HCT116 (cell line): ENCODE measurements around the gene MAP3K12.

Source experiments
- ATF3 ChIP-seq: IDR thresholded peaks from 2 replicates; pipeline ENCODE4 v1.6.1; 2012
- CEBPB ChIP-seq: IDR thresholded peaks from 2 replicates; pipeline ENCODE4 v1.6.1; 2012; ENCODE audit warnings: low read depth
- CTCF ChIP-seq, 3 experiments: fragments of 200-600 bp in 1 of 3; sonication (generic) in 1 of 3; IDR thresholded peaks in 2 of 3; conservative IDR thresholded peaks in 1 of 3; 2 replicates each; pipeline ENCODE4 v1.5.1; 2012 to 2017; ENCODE audit warnings: low read depth in 2 of 3, low read length in 2 of 3, antibody characterized with exemption in 1 of 3, borderline replicate concordance in 1 of 3, control low read depth in 1 of 3, mild to moderate bottlenecking in 1 of 3, mixed read lengths in 1 of 3, mixed run types in 1 of 3, moderate library complexity in 1 of 3; ENCODE audit not compliant: insufficient read depth in 1 of 3
- EZH2 ChIP-seq: fragments of 200-600 bp; sonication (generic); IDR thresholded peaks from 2 replicates; pipeline ENCODE4 v1.6.1; 2017; ENCODE audit warnings: antibody characterized with exemption, mixed run types
- EZH2phosphoT487 ChIP-seq: fragments of 200-600 bp; IDR thresholded peaks from 2 replicates; pipeline ENCODE4 v1.6.1; 2018; ENCODE audit warnings: antibody characterized with exemption, borderline replicate concordance
- JUND ChIP-seq: IDR thresholded peaks from 2 replicates; pipeline ENCODE4 v1.6.1; 2012
- POLR2A ChIP-seq: IDR thresholded peaks from 2 replicates; pipeline ENCODE4 v1.7.0; 2011; ENCODE audit warnings: borderline replicate concordance; ENCODE audit not compliant: insufficient read depth, insufficient read length; ENCODE audit errors: extremely low read depth
- POLR2AphosphoS5 ChIP-seq: IDR thresholded peaks from 2 replicates; pipeline ENCODE4 v1.6.1; 2011; ENCODE audit warnings: mild to moderate bottlenecking, low read depth, low read length, moderate library complexity
- SIN3A ChIP-seq: IDR thresholded peaks from 2 replicates; pipeline ENCODE4 v1.6.1; 2012; ENCODE audit warnings: low read depth
- SP1 ChIP-seq: IDR thresholded peaks from 2 replicates; pipeline ENCODE4 v1.6.1; 2012; ENCODE audit warnings: low read depth
- TCF7L2 ChIP-seq: IDR thresholded peaks from 2 replicates; pipeline ENCODE4 v1.7.0; 2011; ENCODE audit warnings: borderline replicate concordance, inconsistent platforms; ENCODE audit not compliant: insufficient read depth, insufficient read length; ENCODE audit errors: extremely low read depth
- YY1 ChIP-seq: IDR thresholded peaks from 2 replicates; pipeline ENCODE4 v1.6.1; 2011; ENCODE audit warnings: low read length, low read depth, moderate library complexity, mild to moderate bottlenecking; ENCODE audit not compliant: insufficient replicate concordance; ENCODE audit errors: extremely low read depth
- ZNF274 ChIP-seq: fragments of 200-500 bp; sonication (Bioruptor generic); IDR thresholded peaks from 2 replicates; pipeline ENCODE4 v1.6.1; 2014; ENCODE audit warnings: mild to moderate bottlenecking, low read depth, low read length, inconsistent platforms
- TF ChIP-seq, protein P1 (sequence below): IDR thresholded peaks from 2 replicates; pipeline ENCODE4 v1.6.1; 2012

- TF ChIP-seq CTCF (IDR thresholded peaks at IDR 0.05 in 2 of 3, conservative IDR thresholded peaks at IDR 0.05 in 1 of 3; ENCODE audit: borderline replicate concordance in 1 of 3, insufficient read depth in 1 of 3, low read depth in 2 of 3, low read length in 2 of 3) (no peak), ZNF274 (no peak), SP1 (no peak), EZH2phosphoT487 (no peak), EZH2 (no peak), POLR2A (no peak), YY1 (no peak), JUND (no peak), SIN3A (no peak), TCF7L2 (no peak), CEBPB (no peak), POLR2AphosphoS5 (no peak), ATF3 (no peak)
- TF ChIP-seq, protein P1, sequence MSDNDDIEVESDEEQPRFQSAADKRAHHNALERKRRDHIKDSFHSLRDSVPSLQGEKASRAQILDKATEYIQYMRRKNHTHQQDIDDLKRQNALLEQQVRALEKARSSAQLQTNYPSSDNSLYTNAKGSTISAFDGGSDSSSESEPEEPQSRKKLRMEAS, result no peak
Observed at GRCh38 chr12:53505086-53505485, 5.8 kb upstream of the MAP3K12 start.
